Type B pancreatic cell (in vitro differentiated cells): Measurements from ENCODE around the gene NUDT11. TPM values are rescaled to one million over a fixed set of nuclear protein-coding genes. Genes with fewer than 3 reads are reported as not detected.
"Not testable (repeated sequence)": the region's sequence is repeated elsewhere in the genome, so short reads cannot be mapped to it uniquely, and the experiment has no call there.

Experiments
- DNase-seq: peaks from one replicate; pipeline ENCODE4 v3.0.0; 2021; ENCODE audit warnings: mixed read lengths; ENCODE audit not compliant: unreplicated experiment; ENCODE audit errors: extremely low spot score
- H3K27ac Mint-ChIP-seq: 2 replicates; pipeline ENCODE4 v1.8.0; 2021; ENCODE audit warnings: mild to moderate bottlenecking, mixed read lengths
- H3K27me3 Mint-ChIP-seq: 2 replicates; pipeline ENCODE4 v1.8.0; 2021; ENCODE audit warnings: mixed read lengths
- H3K36me3 Mint-ChIP-seq: 2 replicates; pipeline ENCODE4 v1.8.0; 2021; ENCODE audit warnings: mixed read lengths
- H3K4me1 Mint-ChIP-seq: one replicate; pipeline ENCODE4 v1.8.0; 2021; ENCODE audit warnings: mixed read lengths; ENCODE audit not compliant: unreplicated experiment
- H3K4me3 Mint-ChIP-seq: 2 replicates; pipeline ENCODE4 v1.8.0; 2021; ENCODE audit warnings: mild to moderate bottlenecking, mixed read lengths
- H3K9me3 Mint-ChIP-seq: 2 replicates; pipeline ENCODE4 v1.8.0; 2021; ENCODE audit warnings: mixed read lengths
- long read RNA-seq: library from polyadenylated mRNA; unstranded; transcript quantifications from one replicate; pipeline ENCODE4 v2.0.0, GENCODE V29; 2020
- total RNA-seq: library from RNA; stranded (reverse); gene quantifications from 2 replicates; pipeline ENCODE4 v1.2.1, GENCODE V29; 2021; ENCODE audit warnings: low replicate concordance
- TF ChIP-seq, protein P1 (sequence below): fragments of 200-600 bp; sonication (generic); conservative IDR thresholded peaks from 2 replicates; pipeline ENCODE4 v1.5.0; 2021; ENCODE audit warnings: antibody characterized with exemption, mild to moderate bottlenecking

The NUDT11 gene
- total RNA-seq, result 6.1 and 19.3 TPM in 2 replicates
- long read RNA-seq, transcript NUDT11-201 (2 exons, 2,385 nt), result major isoform, 24 of 24 reads
- long read RNA-seq, partial matches to known transcripts, result 0 of 24 reads
- long read RNA-seq, other reads (novel, unspliced or antisense), result 0 of 24 reads

DNA sequence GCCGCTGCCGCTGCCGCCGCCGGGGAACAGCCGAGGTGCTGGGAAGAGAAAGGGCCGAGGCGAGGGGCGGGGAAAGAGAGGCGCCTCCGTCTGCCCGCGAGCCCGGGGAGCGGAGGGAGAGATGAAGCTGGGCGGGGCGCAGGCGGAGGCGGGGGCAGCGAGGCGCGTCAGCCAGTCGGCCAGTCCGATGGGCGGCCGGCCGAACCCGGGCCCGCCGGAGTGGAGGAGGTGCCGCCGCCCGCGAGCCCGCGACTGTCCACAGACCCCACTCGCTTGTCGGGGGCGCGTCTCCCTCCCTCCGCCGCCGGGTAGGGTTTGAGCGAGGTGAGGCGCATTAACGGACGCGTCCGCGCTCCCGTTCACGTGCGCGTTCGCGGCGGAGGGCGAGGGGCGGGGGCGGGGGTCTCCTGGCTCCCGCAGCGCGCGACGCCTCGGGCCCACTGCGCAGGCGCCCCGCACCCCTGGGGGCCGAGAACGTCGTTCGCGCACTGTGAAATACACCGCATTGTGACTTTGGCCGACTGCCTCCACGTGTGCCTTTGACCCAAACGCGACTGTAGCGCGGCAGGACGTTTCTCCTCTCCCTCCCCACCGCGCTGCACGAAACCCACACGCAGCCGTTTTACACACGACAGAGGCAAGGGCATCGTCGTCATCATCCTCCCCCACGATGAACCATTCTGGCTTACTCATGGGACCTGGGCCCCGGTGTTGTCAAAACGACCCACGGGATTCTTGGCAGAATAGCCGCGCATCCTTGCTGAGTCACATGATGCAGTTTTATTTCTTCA lies at the start of gene NUDT11:
TSS of gene NUDT11 (minus strand) at position 92 of the 791 bp plus-strand sequence. CDS start 148 bp downstream, outside the sequence.
- peak within 1 kb of the TSS; percentile 91 for H3K4me3 Mint-ChIP-seq
- H3K27ac Mint-ChIP-seq, result peak within 1 kb of the TSS; percentile 89
- no peaks in the 10 kb centered on the region for H3K9me3 Mint-ChIP-seq
- H3K27me3 Mint-ChIP-seq, result peaks cover 7% of the 10 kb centered on the region
- DNase-seq, result peak; percentile 84
- no peaks in the 10 kb centered on the region for H3K36me3 Mint-ChIP-seq
- TF ChIP-seq, protein P1, sequence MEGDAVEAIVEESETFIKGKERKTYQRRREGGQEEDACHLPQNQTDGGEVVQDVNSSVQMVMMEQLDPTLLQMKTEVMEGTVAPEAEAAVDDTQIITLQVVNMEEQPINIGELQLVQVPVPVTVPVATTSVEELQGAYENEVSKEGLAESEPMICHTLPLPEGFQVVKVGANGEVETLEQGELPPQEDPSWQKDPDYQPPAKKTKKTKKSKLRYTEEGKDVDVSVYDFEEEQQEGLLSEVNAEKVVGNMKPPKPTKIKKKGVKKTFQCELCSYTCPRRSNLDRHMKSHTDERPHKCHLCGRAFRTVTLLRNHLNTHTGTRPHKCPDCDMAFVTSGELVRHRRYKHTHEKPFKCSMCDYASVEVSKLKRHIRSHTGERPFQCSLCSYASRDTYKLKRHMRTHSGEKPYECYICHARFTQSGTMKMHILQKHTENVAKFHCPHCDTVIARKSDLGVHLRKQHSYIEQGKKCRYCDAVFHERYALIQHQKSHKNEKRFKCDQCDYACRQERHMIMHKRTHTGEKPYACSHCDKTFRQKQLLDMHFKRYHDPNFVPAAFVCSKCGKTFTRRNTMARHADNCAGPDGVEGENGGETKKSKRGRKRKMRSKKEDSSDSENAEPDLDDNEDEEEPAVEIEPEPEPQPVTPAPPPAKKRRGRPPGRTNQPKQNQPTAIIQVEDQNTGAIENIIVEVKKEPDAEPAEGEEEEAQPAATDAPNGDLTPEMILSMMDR, result no peak
- peaks cover 2% of the 10 kb centered on the region for H3K4me1 Mint-ChIP-seq

DNA sequence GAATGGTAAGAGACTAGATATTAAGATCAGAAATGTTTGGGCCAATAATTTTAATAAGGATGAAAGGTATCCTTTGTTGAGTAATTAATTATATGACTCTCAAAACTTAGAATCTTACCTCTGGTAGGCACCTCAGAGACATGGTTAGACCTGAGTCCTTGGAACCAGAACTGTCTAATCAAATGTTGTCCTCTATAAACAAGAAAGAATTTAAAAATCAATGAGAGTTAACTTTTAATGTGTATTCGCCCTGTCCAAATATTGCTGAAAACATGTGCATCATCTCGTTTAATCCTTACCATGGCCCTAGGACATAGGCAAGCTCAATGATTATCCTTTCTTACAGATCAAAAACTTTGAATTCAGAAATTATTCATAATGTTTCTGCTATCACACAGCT lies 24.0 kb upstream of the NUDT11 start:
- Mint-ChIP-seq H3K4me1 (no peaks in the 10 kb centered on the region), H3K36me3 (no peaks in the 10 kb centered on the region), H3K27ac (no peak overlapping the region), H3K9me3 (no peaks in the 10 kb centered on the region), H3K27me3 (no peaks in the 10 kb centered on the region), H3K4me3 (no peak overlapping the region)
- DNase-seq, result no peak
- TF ChIP-seq, protein P1, result no peak

DNA sequence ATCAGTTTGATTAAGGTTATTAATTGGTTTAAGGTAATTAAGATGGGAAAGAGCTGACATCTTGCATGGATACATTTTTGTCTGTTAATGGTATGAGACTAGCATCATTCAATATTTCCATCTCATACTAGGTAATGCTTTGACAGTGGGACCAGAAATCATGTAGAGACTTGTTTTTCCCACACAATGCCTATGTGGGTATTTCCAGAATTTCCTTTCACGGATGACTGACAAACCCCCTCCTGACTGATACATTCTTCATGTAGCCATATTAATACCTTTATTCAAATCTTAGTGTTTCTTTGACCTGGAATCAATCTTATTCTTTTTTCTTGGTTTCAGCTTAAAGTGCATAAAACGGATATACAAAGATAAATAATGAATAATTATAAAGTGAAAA lies 22.7 kb upstream of the NUDT11 start:
- not testable (repeated sequence) for H3K9me3 Mint-ChIP-seq, H3K27ac Mint-ChIP-seq, H3K4me3 Mint-ChIP-seq, H3K36me3 Mint-ChIP-seq, H3K4me1 Mint-ChIP-seq, H3K27me3 Mint-ChIP-seq, DNase-seq

DNA sequence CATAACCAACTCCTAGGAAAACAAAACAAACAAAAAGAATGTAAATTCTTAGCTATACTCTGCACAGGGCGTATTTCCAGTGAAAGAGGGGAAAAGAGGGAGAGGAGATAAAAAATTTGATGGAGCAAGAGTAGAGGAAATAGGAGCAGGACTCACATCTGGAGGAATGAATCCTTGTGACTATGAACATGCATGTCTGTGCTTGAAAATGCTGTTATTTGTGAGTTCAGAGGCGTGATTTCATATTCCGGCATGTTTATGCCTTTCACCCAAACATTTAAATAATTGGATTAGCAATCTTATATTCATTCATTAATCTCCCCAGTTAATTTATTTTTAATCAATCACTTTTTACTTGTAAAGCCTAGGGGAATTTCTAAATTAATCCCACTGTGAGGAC lies 11.2 kb upstream of the NUDT11 start:
- H3K27me3 Mint-ChIP-seq, result no peaks in the 10 kb centered on the region
- TF ChIP-seq, protein P1, result no peak
- H3K27ac Mint-ChIP-seq, result no peak overlapping the region
- no peaks in the 10 kb centered on the region for H3K36me3 Mint-ChIP-seq
- no peak for DNase-seq
- peaks cover 10% of the 10 kb centered on the region for H3K9me3 Mint-ChIP-seq
- no peaks in the 10 kb centered on the region for H3K4me1 Mint-ChIP-seq
- no peak overlapping the region for H3K4me3 Mint-ChIP-seq

DNA sequence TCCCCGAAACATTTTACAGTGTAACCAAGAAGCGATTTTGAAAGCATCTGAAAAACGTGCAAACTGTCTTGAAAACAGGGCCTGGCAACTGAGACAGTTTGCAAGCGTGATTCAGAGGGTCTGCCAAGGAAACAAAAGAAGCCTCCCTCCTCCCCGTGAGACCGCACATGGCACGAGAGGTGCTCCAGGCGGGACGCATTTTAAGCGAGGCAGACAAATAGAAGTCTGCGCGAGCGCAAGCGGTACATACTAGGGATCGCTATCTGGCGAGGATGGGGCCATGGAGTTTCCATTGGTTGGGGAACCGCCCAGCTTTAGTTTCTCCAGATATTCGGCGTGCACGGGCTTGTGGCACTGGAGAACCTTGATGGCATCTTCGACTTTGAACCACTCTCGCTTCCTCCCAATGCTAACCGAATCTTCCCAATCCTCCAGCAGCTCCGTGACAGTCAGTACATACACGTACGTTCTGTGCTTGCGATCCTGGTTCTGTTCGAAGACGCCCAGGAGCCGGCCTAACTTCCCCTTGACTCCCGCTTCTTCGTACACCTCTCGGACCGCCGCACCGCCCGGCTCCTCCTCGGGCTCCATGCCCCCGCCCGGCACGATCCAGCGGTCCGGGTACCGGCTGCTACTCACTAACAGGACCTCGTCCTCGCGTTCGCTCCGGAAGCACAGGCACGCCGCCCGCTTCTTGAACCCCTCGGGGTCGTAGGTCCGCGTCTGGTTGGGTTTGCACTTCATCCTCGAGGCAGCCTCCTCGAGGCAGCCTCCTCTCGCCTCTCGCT lies 497 bp downstream of the NUDT11 start:
- not testable (repeated sequence) for H3K36me3 Mint-ChIP-seq, DNase-seq, H3K4me1 Mint-ChIP-seq, H3K9me3 Mint-ChIP-seq, H3K27ac Mint-ChIP-seq, H3K27me3 Mint-ChIP-seq
- peak overlapping the region; percentile 90 for H3K4me3 Mint-ChIP-seq

DNA sequence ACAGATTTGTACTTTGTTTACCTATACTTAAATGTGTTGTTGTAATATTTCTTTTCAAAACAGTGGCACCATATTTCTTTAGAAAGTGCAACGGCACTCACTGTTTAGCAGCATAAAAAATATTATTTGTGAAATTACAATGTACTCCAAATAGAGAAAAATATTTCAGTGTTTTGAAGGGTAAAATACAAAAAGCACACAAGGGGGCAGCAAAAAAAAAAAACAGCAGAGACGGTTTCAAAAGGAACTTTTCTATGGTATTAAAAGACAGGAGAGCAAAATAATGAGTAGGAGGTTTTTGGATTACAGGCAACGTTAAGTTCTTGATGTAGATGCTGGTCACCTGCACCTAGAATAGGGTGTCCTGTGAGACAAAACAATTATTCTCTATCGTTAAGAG lies 2.0 kb downstream of the NUDT11 start:
- no peak for DNase-seq
- TF ChIP-seq, protein P1, result peak; percentile 59
- H3K27me3 Mint-ChIP-seq, result peaks cover 4% of the 10 kb centered on the region
- H3K4me3 Mint-ChIP-seq, result peak overlapping the region; percentile 90
- H3K36me3 Mint-ChIP-seq, result no peaks in the 10 kb centered on the region
- H3K27ac Mint-ChIP-seq, result no peak overlapping the region
- peaks cover 4% of the 10 kb centered on the region for H3K4me1 Mint-ChIP-seq
- H3K9me3 Mint-ChIP-seq, result no peaks in the 10 kb centered on the region
